H1 (cell line): Measurements from ENCODE around the gene IRGC. TPM values are rescaled to one million over a fixed set of nuclear protein-coding genes. Genes with fewer than 3 reads are reported as not detected.

Source experiments
- CBX5 ChIP-seq: fragments of 300-800, 300-1000 bp; sonication (generic); IDR thresholded peaks from 2 replicates; pipeline ENCODE4 v1.7.1; 2016; ENCODE audit warnings: antibody characterized with exemption, low read length, low read depth
- JUN ChIP-seq: IDR thresholded peaks from 2 replicates; pipeline ENCODE4 v1.6.1; 2011; ENCODE audit warnings: low read depth, mild to moderate bottlenecking, improper control_type of control experiment, low read length
- polyA plus RNA-seq, 7 experiments: library from polyadenylated mRNA; depleted of rRNA in 3 of 7; stranded (reverse) in 5 of 7; unstranded in 2 of 7; fragments of >200 nt in 5 of 7; fragments of 200-250 nt in 2 of 7; gene quantifications; 1 replicate in 5 of 7; 2 replicates in 1 of 7; 4 replicates in 1 of 7; pipeline versions ENCODE4 v1.2.1 to v1.2.3, GENCODE V29; 2011 to 2013; ENCODE audit warnings: missing spikeins in 2 of 7, mixed read lengths in 2 of 7
- total RNA-seq: library from RNA; stranded (reverse); fragmentation: NEBNext Ultra II Directional; extraction: Animal tissue kit (Norgen Biotek cat#: 25700); gene quantifications from 2 replicates; pipeline ENCODE4 v1.2.1, GENCODE V29; 2021

The IRGC gene
- total and polyA plus RNA-seq, 2 of the 8 experiments (the other 6 are each of a cell fraction or from before 2014, with no cell fraction given) = not detected

DNA sequence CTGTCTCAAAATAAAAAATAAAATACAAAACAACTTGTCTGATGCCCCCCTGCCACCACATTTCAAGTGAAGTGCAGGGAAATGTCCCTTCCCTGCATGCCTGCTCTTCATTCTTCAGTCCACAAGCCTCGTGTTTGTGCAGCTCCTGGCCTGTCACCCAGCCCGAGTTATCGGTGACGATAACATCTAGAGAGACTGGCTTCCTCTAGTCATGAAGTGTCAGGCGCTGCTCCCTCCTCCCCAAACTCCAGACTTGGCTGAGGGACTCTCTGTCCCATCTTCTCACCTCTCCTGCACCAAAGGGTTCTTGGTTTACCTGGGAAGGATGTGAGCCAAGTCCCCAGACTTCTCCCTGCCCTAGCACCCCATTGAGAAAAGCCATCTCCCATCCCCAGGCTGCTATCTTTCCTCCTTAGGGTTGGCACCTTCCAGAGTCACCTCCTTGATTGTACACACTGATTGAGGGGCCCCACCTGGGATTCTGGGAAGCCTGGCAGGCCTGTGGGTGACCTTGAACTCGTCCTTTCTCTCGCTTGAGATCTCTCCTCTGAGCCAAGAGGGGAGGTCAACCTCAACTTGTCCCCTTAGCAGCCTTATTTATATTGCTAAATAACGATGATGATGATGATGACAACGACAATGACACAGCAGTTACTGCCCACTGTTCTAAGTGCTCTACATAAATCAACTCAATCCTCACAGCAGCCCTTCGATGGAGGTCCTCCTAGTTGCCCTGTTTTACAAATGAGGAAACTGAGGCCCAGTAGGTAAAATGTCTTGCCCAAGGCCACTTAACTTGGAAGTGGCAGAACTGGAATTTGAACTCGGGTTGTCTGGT, 32.8 kb upstream of the IRGC start (continued):
- TF ChIP-seq JUN = no peak
- TF ChIP-seq CBX5 = no peak
- TF ChIP-seq, all 59 proteins: peak for 0
